HepG2 (cell line): Measurements from ENCODE around the gene METRNL. TPM values are rescaled to one million over a fixed set of nuclear protein-coding genes. Genes with fewer than 3 reads are reported as not detected.

ENCODE experiments used
- ATAC-seq: fragments of 200-7000 bp; cut with Tn5 transposase; 3 replicates; pipeline ENCODE4 v1.9.1; 2020; ENCODE audit warnings: mild to moderate bottlenecking, moderate library complexity
- BruUV-seq: library from RNA; stranded (reverse); fragments of 400-500 nt; replicated peaks from 2 replicates; lab custom pipeline; 2021; lab: Mats Ljungman, UMichigan
- CTCF ChIA-PET: fragments of 300-600 bp; formaldehyde crosslinking; extraction: SDS; loops from one replicate; lab custom pipeline; 2021; ENCODE audit warnings: low total read pairs, inconsistent platforms, low intra/inter-chr PET ratio; lab: Yijun Ruan, JAX
- POLR2A ChIA-PET: fragments of 350-600 bp; sonication (Branson Sonifier 250); formaldehyde crosslinking; loops from one replicate; lab custom pipeline; 2020; ENCODE audit warnings: antibody characterized with exemption, inconsistent platforms; lab: Yijun Ruan, JAX
- DNase-seq: peaks from one replicate; pipeline ENCODE4 v3.0.0-alpha.2; 2015; ENCODE audit warnings: low spot score
- FAIRE-seq: peaks from 3 replicates; lab custom pipeline; 2011; peaks lifted over from hg19 to GRCh38; lab: Jason Lieb, UNC
- H2AFZ ChIP-seq: one replicate; pipeline ENCODE4 v1.6.1; 2011; ENCODE audit warnings: low read length, inconsistent platforms
- H3K27ac ChIP-seq: fragments of 300-600 bp; 3 replicates; pipeline ENCODE4 v1.8.0; 2011; ENCODE audit warnings: mixed run types, mild to moderate bottlenecking, mixed read lengths, low read length, inconsistent platforms; ENCODE audit not compliant: insufficient read depth; ENCODE audit errors: extremely low read length
- H3K27me3 ChIP-seq, 2 experiments: fragments of 200-600 bp in 1 of 2; 2 replicates in 1 of 2; 3 replicates in 1 of 2; pipeline versions ENCODE4 v1.6.0 to v1.8.0; 2011; ENCODE audit warnings: low read length in 2 of 2, mild to moderate bottlenecking in 2 of 2, moderate library complexity in 2 of 2, inconsistent platforms in 1 of 2; ENCODE audit not compliant: insufficient read depth in 2 of 2, control insufficient read depth in 1 of 2
- H3K36me3 ChIP-seq, 2 experiments: fragments of 200-600 bp in 1 of 2; replicated peaks in 1 of 2; 2 replicates in 1 of 2; 3 replicates in 1 of 2; pipeline versions ENCODE4 v1.5.1 to v1.8.0; 2011; ENCODE audit warnings: low read length in 2 of 2, inconsistent platforms in 1 of 2; ENCODE audit not compliant: insufficient read depth in 2 of 2, control insufficient read depth in 1 of 2
- H3K4me1 ChIP-seq: 2 replicates; pipeline ENCODE4 v1.5.1; 2012; ENCODE audit warnings: low read length, inconsistent platforms; ENCODE audit not compliant: insufficient read depth
- H3K4me2 ChIP-seq: 2 replicates; pipeline ENCODE4 v1.6.0; 2011; ENCODE audit warnings: low read depth, low read length, inconsistent platforms
- H3K4me3 ChIP-seq, 3 experiments: fragments of 200-600 bp in 1 of 3; sonication (generic), shearing (Covaris generic) in 1 of 3; replicated peaks in 1 of 3; 2 replicates each; pipeline ENCODE4 v1.5.1; 2011 to 2016; ENCODE audit warnings: low read length in 3 of 3, inconsistent platforms in 2 of 3, low read depth in 2 of 3, mild to moderate bottlenecking in 2 of 3, control low read depth in 1 of 3, mixed read lengths in 1 of 3; ENCODE audit not compliant: insufficient read depth in 1 of 3
- H3K79me2 ChIP-seq: one replicate; pipeline ENCODE4 v1.6.1; 2011; ENCODE audit warnings: low read length, inconsistent platforms; ENCODE audit not compliant: insufficient read depth
- H3K9ac ChIP-seq: 2 replicates; pipeline ENCODE4 v1.6.0; 2011; ENCODE audit warnings: mild to moderate bottlenecking, low read depth, low read length, inconsistent platforms; ENCODE audit not compliant: insufficient read depth
- H3K9me3 ChIP-seq: 2 replicates; pipeline ENCODE4 v1.5.1; 2012; ENCODE audit warnings: mild to moderate bottlenecking, low read length
- H4K20me1 ChIP-seq: 2 replicates; pipeline ENCODE4 v1.6.0; 2011; ENCODE audit warnings: inconsistent platforms, mild to moderate bottlenecking, low read length, moderate library complexity; ENCODE audit not compliant: insufficient read depth
- AHR ChIP-seq: IDR thresholded peaks from 2 replicates; pipeline ENCODE4 v1.6.1; 2018; ENCODE audit warnings: missing genetic modification reagents, missing compliant biosample characterization
- ATF7 ChIP-seq, 2 experiments: fragments of 450-650 bp in 1 of 2; sonication (generic) in 1 of 2; formaldehyde crosslinking in 1 of 2; IDR thresholded peaks; 2 replicates each; pipeline versions ENCODE4 v1.4.0 to v1.6.1; 2016 to 2020; ENCODE audit warnings: antibody characterized with exemption in 1 of 2, mild to moderate bottlenecking in 1 of 2, missing genetic modification reagents in 1 of 2
- CREM ChIP-seq, 2 experiments: sonication (generic) in 1 of 2; formaldehyde crosslinking in 1 of 2; IDR thresholded peaks; 2 replicates each; pipeline versions ENCODE4 v1.4.0 to v1.6.1; 2016 to 2020; ENCODE audit warnings: antibody characterized with exemption in 1 of 2, mild to moderate bottlenecking in 1 of 2, missing genetic modification reagents in 1 of 2
- EZH2 ChIP-seq: conservative IDR thresholded peaks from 2 replicates; pipeline ENCODE4 v1.6.1; 2012; ENCODE audit warnings: mild to moderate bottlenecking, low read depth, low read length, moderate library complexity
- KAT7 ChIP-seq: IDR thresholded peaks from 2 replicates; pipeline ENCODE4 v1.6.1; 2018; ENCODE audit warnings: borderline replicate concordance, missing compliant biosample characterization
- NONO ChIP-seq, 2 experiments: fragments of 450-650 bp in 1 of 2; sonication (generic) in 1 of 2; formaldehyde crosslinking in 1 of 2; IDR thresholded peaks in 1 of 2; conservative IDR thresholded peaks in 1 of 2; 2 replicates each; pipeline versions ENCODE4 v1.6.1 to v1.8.0; 2017 to 2022; ENCODE audit warnings: mild to moderate bottlenecking in 1 of 2, missing genetic modification reagents in 1 of 2, moderate library complexity in 1 of 2
- POLR2G ChIP-seq: fragments of 200-400 bp; formaldehyde crosslinking; IDR thresholded peaks from 2 replicates; pipeline ENCODE4 v1.6.1; 2018; ENCODE audit warnings: mild to moderate bottlenecking, low read depth, low read length, moderate library complexity
- RBM39 ChIP-seq: fragments of 200-400 bp; formaldehyde crosslinking; IDR thresholded peaks from one replicate; pipeline ENCODE4 v1.6.1; 2018; ENCODE audit warnings: antibody characterized with exemption, mild to moderate bottlenecking, low read depth, low read length; ENCODE audit not compliant: poor library complexity, severe bottlenecking
- WIZ ChIP-seq: sonication (generic); formaldehyde crosslinking; IDR thresholded peaks from 2 replicates; pipeline ENCODE4 v1.5.1; 2020; ENCODE audit warnings: mild to moderate bottlenecking, missing genetic modification reagents
- ZMYM3 ChIP-seq: sonication (generic); formaldehyde crosslinking; IDR thresholded peaks from 2 replicates; pipeline ENCODE4 v1.5.1; 2020; ENCODE audit warnings: mild to moderate bottlenecking, missing genetic modification reagents
- ZNF761 ChIP-seq: sonication (generic); formaldehyde crosslinking; conservative IDR thresholded peaks from 2 replicates; pipeline ENCODE4 v1.4.0; 2020; ENCODE audit warnings: mild to moderate bottlenecking, missing genetic modification reagents
- ZNF775 ChIP-seq: sonication (generic); formaldehyde crosslinking; IDR thresholded peaks from 2 replicates; pipeline ENCODE4 v1.4.0; 2020; ENCODE audit warnings: missing genetic modification reagents, mild to moderate bottlenecking, moderate library complexity, borderline replicate concordance
- ZNF792 ChIP-seq: IDR thresholded peaks from 2 replicates; pipeline ENCODE4 v1.6.1; 2016
- ZNF839 ChIP-seq: sonication (generic); formaldehyde crosslinking; IDR thresholded peaks from 2 replicates; pipeline ENCODE4 v1.4.0; 2020; ENCODE audit warnings: missing genetic modification reagents, mild to moderate bottlenecking, borderline replicate concordance
- WGBS: methylation state at CpG from one replicate; pipeline ENCODE4 v1.1.6; 2017; ENCODE audit warnings: low lambda C conversion rate; 5-methylcytosine and 5-hydroxymethylcytosine counted together
- in situ Hi-C: cut with HindIII; loops from 2 replicates; pipeline ENCODE4 v1.10.0; 2017; ENCODE audit warnings: low pct_unique_long_range_greater_than_20kb; ENCODE audit not compliant: extremely low pct_ligation_motif_present
- intact Hi-C: fragments of 100-400 bp; cut with micrococcal nuclease; formaldehyde crosslinking; loops from one replicate; pipeline ENCODE4 v1.10.0; 2022; ENCODE audit not compliant: unreplicated experiment
- polyA plus RNA-seq, 8 experiments: library from polyadenylated mRNA; depleted of rRNA in 3 of 8; stranded (reverse) in 7 of 8; unstranded in 1 of 8; fragments of >200 nt; fragmentation: Illumina TruSeq in 4 of 8; extraction: Trizol in 4 of 8; gene quantifications; 2 replicates each; pipeline versions ENCODE4 v1.2.1 to v1.2.3, GENCODE V29; 2011 to 2016; ENCODE audit warnings: low read depth in 4 of 8, missing spikeins in 1 of 8, mixed read lengths in 1 of 8; ENCODE audit not compliant: insufficient read depth in 1 of 8
- total RNA-seq, 5 experiments: library from RNA; depleted of rRNA; stranded (reverse); fragments of >200 nt; fragmentation: Illumina TruSeq; extraction: Trizol; gene quantifications; 2 replicates each; pipeline ENCODE4 v1.2.3, GENCODE V29; 2016; ENCODE audit warnings: low read depth in 1 of 5
- TF ChIP-seq, protein P1 (sequence below): sonication (generic); formaldehyde crosslinking; IDR thresholded peaks from 2 replicates; pipeline ENCODE4 v1.4.0; 2020; ENCODE audit warnings: missing genetic modification reagents
- TF ChIP-seq, protein P2 (sequence below): sonication (generic); formaldehyde crosslinking; IDR thresholded peaks from 2 replicates; pipeline ENCODE4 v1.8.0; 2022; ENCODE audit warnings: mild to moderate bottlenecking, missing genetic modification reagents; ENCODE audit not compliant: insufficient replicate concordance
- TF ChIP-seq, protein P3 (sequence below): sonication (generic); formaldehyde crosslinking; IDR thresholded peaks from 2 replicates; pipeline ENCODE4 v1.4.0; 2020; ENCODE audit warnings: missing genetic modification reagents, mild to moderate bottlenecking, borderline replicate concordance

Gene METRNL
- total and polyA plus RNA-seq, 2 of the 13 experiments (the other 11 are each of a cell fraction or from before 2014, with no cell fraction given) = 0.66 to 0.84 TPM

DNA sequence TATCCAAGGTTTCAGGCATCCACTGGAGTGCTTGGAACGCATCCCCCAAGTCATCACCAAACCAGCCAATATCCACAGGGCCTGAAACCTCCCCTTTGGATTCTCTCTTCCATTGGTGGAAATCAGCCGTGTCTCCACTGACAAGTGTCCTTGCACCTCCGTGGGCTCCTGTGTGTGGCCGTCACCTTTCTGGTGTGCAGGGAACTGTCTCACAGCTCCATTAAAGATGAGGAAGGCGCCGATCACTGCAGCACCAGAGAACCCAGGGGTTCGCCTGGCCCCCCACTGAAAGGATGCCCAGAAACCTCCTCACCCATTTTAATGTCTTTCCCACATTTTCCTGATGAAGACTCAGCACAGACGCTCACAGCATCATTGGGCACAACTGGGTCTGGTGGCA lies 17.8 kb upstream of the METRNL start (continued):
- TF ChIP-seq ZNF775 (no peak), CREM (IDR thresholded peaks at IDR 0.05) (no peak), CREM (CRISPR knock-in tag; IDR thresholded peaks at IDR 0.05) (no peak), ATF7 (IDR thresholded peaks at IDR 0.05) (no peak), ATF7 (CRISPR knock-in tag; IDR thresholded peaks at IDR 0.05) (no peak), EZH2 (no peak), NONO (IDR thresholded peaks at IDR 0.05) (no peak), NONO (CRISPR knock-in tag; conservative IDR thresholded peaks at IDR 0.05) (no peak), AHR (CRISPR knock-in tag) (no peak), ZNF792 (CRISPR knock-in tag) (no peak), ZMYM3 (CRISPR knock-in tag) (no peak), POLR2G (no peak)
- TF ChIP-seq, protein P1, sequence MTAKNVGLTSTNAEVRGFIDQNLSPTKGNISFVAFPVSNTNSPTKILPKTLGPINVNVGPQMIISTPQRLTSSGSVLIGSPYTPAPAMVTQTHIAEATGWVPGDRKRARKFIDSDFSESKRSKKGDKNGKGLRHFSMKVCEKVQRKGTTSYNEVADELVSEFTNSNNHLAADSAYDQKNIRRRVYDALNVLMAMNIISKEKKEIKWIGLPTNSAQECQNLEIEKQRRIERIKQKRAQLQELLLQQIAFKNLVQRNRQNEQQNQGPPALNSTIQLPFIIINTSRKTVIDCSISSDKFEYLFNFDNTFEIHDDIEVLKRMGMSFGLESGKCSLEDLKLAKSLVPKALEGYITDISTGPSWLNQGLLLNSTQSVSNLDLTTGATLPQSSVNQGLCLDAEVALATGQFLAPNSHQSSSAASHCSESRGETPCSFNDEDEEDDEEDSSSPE (CRISPR knock-in tag) = no peak

DNA sequence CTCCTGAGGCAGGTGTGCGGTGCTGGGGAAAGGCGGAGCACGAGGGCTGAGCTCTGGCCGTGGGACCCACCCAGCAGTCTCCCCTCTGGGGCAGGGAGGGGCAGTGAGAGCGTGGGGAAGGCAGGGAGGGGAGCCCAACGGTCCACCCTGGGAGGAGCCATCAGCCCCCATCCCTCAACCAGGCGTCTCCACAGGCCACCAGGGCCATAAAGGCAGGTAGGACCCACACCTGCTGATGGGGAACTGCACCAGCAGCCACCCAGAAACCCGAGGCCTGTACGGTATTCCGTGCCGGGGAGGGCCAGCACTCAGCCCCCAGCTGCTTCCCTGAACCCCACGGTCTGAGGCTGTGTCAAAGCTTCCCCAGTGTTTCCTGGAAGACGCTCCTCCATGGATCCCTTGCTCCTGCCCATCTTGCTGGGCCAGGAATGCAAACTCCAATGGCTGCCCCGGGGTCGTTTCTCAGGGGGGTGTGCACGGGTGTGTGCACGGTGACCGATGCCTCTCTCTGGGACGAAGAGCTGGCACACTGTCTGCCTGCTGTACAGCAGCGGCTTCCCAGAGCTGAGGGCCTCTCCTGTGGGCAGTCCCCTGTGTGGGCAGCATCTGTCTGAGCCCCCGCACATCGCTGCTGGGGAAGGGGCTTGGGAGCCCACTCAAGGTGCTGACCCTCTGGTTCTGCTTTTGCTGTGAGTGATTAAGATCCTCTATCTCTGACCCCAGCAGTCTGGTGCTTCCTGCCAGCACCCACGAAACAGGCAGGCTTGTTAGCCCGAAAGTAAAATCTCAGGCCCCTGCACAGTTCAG lies 17.2 kb upstream of the METRNL start:
- FAIRE-seq (no peak), DNase-seq (no peak), ATAC-seq (no peak)
- H3K27me3 ChIP-seq = peaks cover 19 to 90% of the 10 kb centered on the region in 2 experiments
- ChIA-PET POLR2A (no interaction called here), CTCF (no interaction called here)
- H3K4me1 ChIP-seq = peaks cover 4% of the 10 kb centered on the region; the same call in 1 of the 2 replicates
- 41% methylated on average over 16 of the region's 24 CpGs for WGBS
- intact Hi-C loops (no loop called here), in situ Hi-C loops (no loop called here)
- H3K9ac ChIP-seq = no peak overlapping the region
- no peak overlapping the region for H3K4me2 ChIP-seq
- no peaks in the 10 kb centered on the region for H3K79me2 ChIP-seq
- no peak overlapping the region for H3K27ac ChIP-seq
- H3K9me3 ChIP-seq = no peaks in the 10 kb centered on the region
- H3K36me3 ChIP-seq = no peaks in the 10 kb centered on the region
- no peak overlapping the region for H3K4me3 ChIP-seq
- no peak overlapping the region for H2AFZ ChIP-seq
- no peaks in the 10 kb centered on the region; the same call in 1 of the 2 replicates for H4K20me1 ChIP-seq
- BruUV-seq = no TSS peak
- no peak for TF ChIP-seq WIZ (CRISPR knock-in tag)
- TF ChIP-seq RBM39 = no peak
- TF ChIP-seq KAT7 (CRISPR knock-in tag) = no peak
- TF ChIP-seq, protein P2, sequence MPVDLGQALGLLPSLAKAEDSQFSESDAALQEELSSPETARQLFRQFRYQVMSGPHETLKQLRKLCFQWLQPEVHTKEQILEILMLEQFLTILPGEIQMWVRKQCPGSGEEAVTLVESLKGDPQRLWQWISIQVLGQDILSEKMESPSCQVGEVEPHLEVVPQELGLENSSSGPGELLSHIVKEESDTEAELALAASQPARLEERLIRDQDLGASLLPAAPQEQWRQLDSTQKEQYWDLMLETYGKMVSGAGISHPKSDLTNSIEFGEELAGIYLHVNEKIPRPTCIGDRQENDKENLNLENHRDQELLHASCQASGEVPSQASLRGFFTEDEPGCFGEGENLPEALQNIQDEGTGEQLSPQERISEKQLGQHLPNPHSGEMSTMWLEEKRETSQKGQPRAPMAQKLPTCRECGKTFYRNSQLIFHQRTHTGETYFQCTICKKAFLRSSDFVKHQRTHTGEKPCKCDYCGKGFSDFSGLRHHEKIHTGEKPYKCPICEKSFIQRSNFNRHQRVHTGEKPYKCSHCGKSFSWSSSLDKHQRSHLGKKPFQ (CRISPR knock-in tag) = no peak
- TF ChIP-seq, protein P3, sequence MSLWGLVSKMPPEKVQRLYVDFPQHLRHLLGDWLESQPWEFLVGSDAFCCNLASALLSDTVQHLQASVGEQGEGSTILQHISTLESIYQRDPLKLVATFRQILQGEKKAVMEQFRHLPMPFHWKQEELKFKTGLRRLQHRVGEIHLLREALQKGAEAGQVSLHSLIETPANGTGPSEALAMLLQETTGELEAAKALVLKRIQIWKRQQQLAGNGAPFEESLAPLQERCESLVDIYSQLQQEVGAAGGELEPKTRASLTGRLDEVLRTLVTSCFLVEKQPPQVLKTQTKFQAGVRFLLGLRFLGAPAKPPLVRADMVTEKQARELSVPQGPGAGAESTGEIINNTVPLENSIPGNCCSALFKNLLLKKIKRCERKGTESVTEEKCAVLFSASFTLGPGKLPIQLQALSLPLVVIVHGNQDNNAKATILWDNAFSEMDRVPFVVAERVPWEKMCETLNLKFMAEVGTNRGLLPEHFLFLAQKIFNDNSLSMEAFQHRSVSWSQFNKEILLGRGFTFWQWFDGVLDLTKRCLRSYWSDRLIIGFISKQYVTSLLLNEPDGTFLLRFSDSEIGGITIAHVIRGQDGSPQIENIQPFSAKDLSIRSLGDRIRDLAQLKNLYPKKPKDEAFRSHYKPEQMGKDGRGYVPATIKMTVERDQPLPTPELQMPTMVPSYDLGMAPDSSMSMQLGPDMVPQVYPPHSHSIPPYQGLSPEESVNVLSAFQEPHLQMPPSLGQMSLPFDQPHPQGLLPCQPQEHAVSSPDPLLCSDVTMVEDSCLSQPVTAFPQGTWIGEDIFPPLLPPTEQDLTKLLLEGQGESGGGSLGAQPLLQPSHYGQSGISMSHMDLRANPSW (CRISPR knock-in tag) = no peak
- no peak for TF ChIP-seq ZNF761 (CRISPR knock-in tag)
- TF ChIP-seq ZNF839 (CRISPR knock-in tag) = no peak
